ENCODE measurements around the gene EPS8L1.

DNA sequence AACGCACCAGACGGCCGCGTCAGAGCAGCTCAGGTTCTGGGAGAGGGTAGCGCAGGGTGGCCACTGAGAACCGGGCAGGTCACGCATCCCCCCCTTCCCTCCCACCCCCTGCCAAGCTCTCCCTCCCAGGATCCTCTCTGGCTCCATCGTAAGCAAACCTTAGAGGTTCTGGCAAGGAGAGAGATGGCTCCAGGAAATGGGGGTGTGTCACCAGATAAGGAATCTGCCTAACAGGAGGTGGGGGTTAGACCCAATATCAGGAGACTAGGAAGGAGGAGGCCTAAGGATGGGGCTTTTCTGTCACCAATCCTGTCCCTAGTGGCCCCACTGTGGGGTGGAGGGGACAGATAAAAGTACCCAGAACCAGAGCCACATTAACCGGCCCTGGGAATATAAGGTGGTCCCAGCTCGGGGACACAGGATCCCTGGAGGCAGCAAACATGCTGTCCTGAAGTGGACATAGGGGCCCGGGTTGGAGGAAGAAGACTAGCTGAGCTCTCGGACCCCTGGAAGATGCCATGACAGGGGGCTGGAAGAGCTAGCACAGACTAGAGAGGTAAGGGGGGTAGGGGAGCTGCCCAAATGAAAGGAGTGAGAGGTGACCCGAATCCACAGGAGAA, 39.9 kb downstream of the EPS8L1 start:
- TF ChIP-seq POLR2AphosphoS5 (IDR thresholded peaks at IDR 0.05; ENCODE audit: borderline replicate concordance, low read depth, low read length) (no peak), EZH2 (IDR thresholded peaks at IDR 0.05) (no peak)
